Esophagus (tissue), 2 donors: ENCODE data around the gene IMMP2L. TPM values are rescaled to one million over a fixed set of nuclear protein-coding genes. Genes with fewer than 3 reads are reported as not detected.

Source experiments
- H3K27ac ChIP-seq, 2 donors: one replicate each; pipeline ENCODE4 v1.5.1; 2013; ENCODE audit warnings: low read depth in 2 of 2, mild to moderate bottlenecking in 2 of 2, inconsistent platforms in 1 of 2, low read length in 1 of 2, moderate library complexity in 1 of 2
- H3K27me3 ChIP-seq, 2 donors: one replicate each; pipeline ENCODE4 v1.6.1; 2013; ENCODE audit warnings: low read length in 2 of 2, control low read depth in 1 of 2, mild to moderate bottlenecking in 1 of 2; ENCODE audit not compliant: insufficient read depth in 2 of 2, control insufficient read depth in 1 of 2
- H3K36me3 ChIP-seq, 2 donors: one replicate each; pipeline ENCODE4 v1.6.1; 2013; ENCODE audit warnings: low read length in 1 of 2; ENCODE audit not compliant: control insufficient read depth in 2 of 2, insufficient read depth in 2 of 2
- H3K4me1 ChIP-seq, 2 donors: one replicate each; pipeline ENCODE4 v1.6.1; 2013; ENCODE audit warnings: low read length in 1 of 2; ENCODE audit not compliant: control insufficient read depth in 2 of 2, insufficient read depth in 2 of 2
- H3K4me3 ChIP-seq, 2 donors: one replicate each; pipeline ENCODE4 v1.5.1; 2013; ENCODE audit warnings: low read length in 2 of 2, mild to moderate bottlenecking in 2 of 2, low read depth in 1 of 2, moderate library complexity in 1 of 2
- H3K9me3 ChIP-seq, 2 donors: one replicate each; pipeline ENCODE4 v1.6.1; 2013; ENCODE audit warnings: mild to moderate bottlenecking in 2 of 2, low read depth in 1 of 2, low read length in 1 of 2, moderate library complexity in 1 of 2; ENCODE audit not compliant: control insufficient read depth in 2 of 2, insufficient read depth in 1 of 2
- WGBS, 2 donors: extraction: QIAGEN DNeasy Blood & Tissue Kit; methylation state at CpG; one replicate each; pipeline ENCODE4 v1.1.7; 2013; 5-methylcytosine and 5-hydroxymethylcytosine counted together
- polyA plus RNA-seq, 2 donors: library from polyadenylated mRNA; stranded (reverse); fragments of 200-250 nt; gene quantifications; one replicate each; pipeline ENCODE4 v1.2.3, GENCODE V29; 2013
- donor health status: healthy with polysubstance abuse.
- donor health status: Bipolar disorder and iron deficiency.

Gene IMMP2L
- polyA plus RNA-seq, 2 donors, result 6.5 to 14.5 TPM

DNA sequence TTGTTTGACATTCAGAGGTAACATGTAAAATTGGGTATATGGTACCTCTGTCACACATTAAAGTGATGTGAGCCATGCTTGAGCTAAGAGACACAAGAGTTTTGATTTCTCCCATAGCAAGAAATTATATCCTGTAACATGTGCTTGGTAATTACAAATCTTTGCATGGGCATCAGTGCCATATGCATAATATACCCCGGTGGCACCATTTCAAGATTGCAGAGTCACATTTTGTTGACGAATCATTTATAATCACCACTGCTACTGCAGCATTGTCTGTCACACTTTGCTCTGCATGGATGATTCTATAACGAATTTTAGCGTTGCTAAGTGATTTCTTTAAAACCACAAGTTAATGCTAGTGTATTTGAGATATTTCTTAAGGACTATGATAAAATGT is 915.0 kb downstream of the IMMP2L start:
- Histone ChIP-seq H3K36me3 (no peaks in the 10 kb centered on the region), H3K4me3 (no peak overlapping the region), H3K27me3 (no peaks in the 10 kb centered on the region), H3K27ac (no peak overlapping the region), H3K9me3 (no peaks in the 10 kb centered on the region), H3K4me1 (no peaks in the 10 kb centered on the region)
- WGBS, 2 donors, result 68 to 70% methylated on average over 4 of the region's 4 CpGs

DNA sequence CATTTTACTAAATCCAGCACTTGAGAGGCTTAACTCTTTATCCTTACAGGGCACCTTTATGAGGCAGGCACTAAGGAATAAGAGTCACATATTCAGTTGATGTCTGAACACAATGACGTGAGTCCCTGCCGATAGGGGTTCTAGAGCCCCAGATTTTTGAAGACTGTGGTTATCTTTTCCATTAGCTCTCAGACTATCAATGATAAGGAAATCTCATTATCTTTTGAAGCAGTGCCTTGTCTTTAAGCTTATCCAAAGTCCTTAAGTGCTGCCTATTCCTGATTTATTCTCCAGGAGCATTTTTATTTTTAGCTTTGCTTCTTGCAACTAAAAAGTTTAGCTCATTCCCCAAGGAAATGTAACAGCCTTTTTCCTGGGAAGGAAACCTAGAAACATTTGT is 915.5 kb downstream of the IMMP2L start:
- Histone ChIP-seq H3K27ac (no peak overlapping the region), H3K27me3 (no peaks in the 10 kb centered on the region), H3K4me3 (no peak overlapping the region), H3K9me3 (no peaks in the 10 kb centered on the region), H3K36me3 (no peaks in the 10 kb centered on the region), H3K4me1 (no peaks in the 10 kb centered on the region)
- WGBS, 2 donors, result 86 to 87% methylated on average over 2 of the region's 2 CpGs

DNA sequence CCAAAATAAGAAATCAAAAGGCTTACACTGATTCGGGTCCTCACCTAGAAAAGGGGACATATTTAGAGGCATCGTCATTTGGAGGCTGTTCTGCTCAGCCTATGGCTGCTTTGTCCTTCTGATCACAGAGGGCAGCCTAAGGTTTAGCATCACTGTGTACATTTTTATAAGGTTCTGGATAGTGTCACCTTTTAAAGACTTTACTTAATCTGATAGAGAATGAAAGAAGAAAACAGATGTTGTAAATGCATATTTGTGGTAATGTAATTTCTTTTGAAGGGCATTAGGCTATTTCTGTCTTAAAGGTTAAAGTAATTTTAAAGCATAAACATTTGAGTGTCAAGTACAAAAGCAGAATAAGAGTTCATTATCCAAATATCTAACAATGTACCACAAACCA is 916.7 kb downstream of the IMMP2L start:
- H3K4me3 ChIP-seq, result no peak overlapping the region
- 85 to 93% methylated on average over 2 of the region's 2 CpGs for WGBS, 2 donors
- H3K9me3 ChIP-seq, result no peaks in the 10 kb centered on the region
- no peak overlapping the region for H3K27ac ChIP-seq
- H3K4me1 ChIP-seq, result no peaks in the 10 kb centered on the region
- no peaks in the 10 kb centered on the region for H3K27me3 ChIP-seq
- H3K36me3 ChIP-seq, result no peaks in the 10 kb centered on the region

DNA sequence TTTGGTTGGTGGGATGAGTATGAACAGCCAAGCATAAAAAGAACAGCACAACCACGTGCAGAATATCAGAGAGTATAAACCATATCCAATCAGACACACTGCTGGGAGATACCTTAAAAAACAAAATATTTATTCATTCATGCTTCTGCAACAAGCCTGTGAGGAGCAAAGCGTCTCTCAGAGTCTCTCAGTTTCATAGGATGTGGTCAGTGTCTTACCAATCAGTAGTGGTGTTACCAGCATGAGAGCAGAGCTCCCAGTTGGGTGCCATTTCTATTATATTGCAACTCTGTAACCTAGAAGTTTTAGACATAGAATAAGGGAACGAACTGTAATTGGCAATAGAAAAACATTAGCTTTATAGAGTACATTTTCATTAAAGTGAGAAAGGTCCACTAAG is 917.2 kb downstream of the IMMP2L start:
- H3K4me3 ChIP-seq, result no peak overlapping the region
- WGBS, 2 donors, result 80% methylated on average over 3 of the region's 3 CpGs
- H3K27ac ChIP-seq, result no peak overlapping the region
- H3K27me3 ChIP-seq, result no peaks in the 10 kb centered on the region
- no peaks in the 10 kb centered on the region for H3K36me3 ChIP-seq
- H3K4me1 ChIP-seq, result no peaks in the 10 kb centered on the region
- no peaks in the 10 kb centered on the region for H3K9me3 ChIP-seq

DNA sequence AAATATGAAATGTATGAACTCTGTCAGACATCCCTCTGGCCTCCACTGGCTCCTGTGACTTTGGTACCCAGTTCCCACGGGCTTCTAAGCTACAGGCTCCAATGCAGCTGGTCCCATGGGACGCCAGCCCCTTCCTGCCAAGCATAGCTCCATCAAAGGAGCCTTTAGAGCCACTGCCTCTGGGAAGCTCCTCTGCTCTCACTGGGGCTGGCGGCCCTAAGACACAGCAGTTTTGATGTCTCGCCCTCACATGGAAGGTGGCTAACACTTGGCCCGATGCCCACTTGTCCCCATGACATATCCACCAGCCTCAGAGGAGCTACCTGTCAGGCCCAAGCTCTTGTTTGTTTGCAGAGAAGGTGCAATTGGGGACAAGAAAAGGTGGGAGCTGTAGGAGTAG is 925.0 kb downstream of the IMMP2L start:
- Histone ChIP-seq H3K4me1 (no peaks in the 10 kb centered on the region), H3K36me3 (no peaks in the 10 kb centered on the region), H3K27me3 (no peaks in the 10 kb centered on the region), H3K4me3 (no peak overlapping the region), H3K9me3 (peaks cover 0 to 2% of the 10 kb centered on the region in 2 donors), H3K27ac (no peak overlapping the region)
- WGBS, 2 donors, result 80 to 83% methylated on average over 5 of the region's 5 CpGs

DNA sequence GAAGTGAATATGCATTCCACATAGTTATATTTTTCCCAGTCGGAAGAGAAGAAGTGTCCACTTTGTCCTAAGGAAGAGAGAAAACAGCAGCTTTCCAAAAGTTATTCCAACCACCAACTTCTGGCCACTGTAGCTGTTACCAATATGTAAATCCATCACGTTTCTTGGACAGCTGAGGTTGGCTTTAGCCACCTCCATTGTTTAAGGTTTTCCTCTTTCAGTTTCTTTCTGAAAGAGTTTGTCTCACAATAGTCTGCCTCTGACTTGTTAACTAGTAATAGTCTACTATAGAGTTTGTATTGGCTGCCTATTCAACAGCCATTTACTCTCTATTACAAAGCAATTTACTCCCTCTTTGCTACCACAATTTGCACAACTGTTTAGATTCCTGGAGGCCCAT is 929.0 kb downstream of the IMMP2L start:
- no peak overlapping the region for H3K4me3 ChIP-seq
- no peaks in the 10 kb centered on the region for H3K4me1 ChIP-seq
- WGBS, 2 donors, result 63 to 67% methylated on average over 2 of the region's 2 CpGs

DNA sequence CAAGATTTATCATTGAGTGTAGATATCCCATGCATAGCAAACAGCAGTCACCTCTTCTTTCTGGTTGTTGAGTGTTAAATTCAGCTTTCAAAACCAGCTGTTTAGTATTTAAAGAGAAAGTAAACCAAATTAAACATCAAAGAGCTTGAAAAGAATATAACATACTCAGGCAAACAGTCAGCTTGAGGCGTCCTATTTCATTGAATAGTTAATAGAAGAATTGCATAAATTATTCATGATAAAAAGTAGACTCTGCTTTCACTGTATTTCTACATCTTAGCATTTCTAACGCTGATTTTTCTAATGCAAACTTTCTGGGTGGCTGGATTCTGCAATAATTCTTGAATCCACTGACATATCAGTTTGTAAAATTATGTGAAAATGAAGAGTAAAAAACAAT is 935.9 kb downstream of the IMMP2L start:
- no peaks in the 10 kb centered on the region for H3K36me3 ChIP-seq
- WGBS, 2 donors, result 78 to 80% methylated on average over 2 of the region's 2 CpGs

More for the DNA sequence above, 929.0 kb downstream of the IMMP2L start:
- Histone ChIP-seq H3K27me3 (no peaks in the 10 kb centered on the region), H3K36me3 (no peaks in the 10 kb centered on the region), H3K27ac (no peak overlapping the region), H3K9me3 (peaks cover 2% of the 10 kb centered on the region in 2 donors)

DNA sequence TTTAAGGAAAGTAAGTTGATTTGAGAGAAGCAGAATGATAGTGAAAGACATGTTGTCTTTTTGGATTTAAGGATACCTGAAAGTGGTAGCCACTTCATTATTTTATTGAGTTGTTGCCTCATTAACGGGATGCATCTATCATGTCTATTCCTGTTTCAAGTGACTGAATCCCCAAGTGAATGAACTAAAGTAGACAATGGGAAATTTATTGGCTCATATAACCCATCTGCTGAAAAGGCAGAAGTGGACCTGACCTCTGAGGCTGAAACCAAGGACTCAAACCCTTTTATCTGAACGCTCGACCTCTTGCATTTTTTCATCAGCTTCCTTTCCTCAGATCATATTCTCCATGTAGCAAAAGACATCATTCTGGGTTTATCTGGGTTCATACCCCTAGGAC is 937.0 kb downstream of the IMMP2L start:
- no peaks in the 10 kb centered on the region for H3K36me3 ChIP-seq
- H3K27me3 ChIP-seq, result no peaks in the 10 kb centered on the region
- H3K4me1 ChIP-seq, result no peaks in the 10 kb centered on the region
- no peak overlapping the region for H3K4me3 ChIP-seq
- WGBS, 2 donors, result 88 to 90% methylated on average over 3 of the region's 3 CpGs
- peaks cover under 1 to 2% of the 10 kb centered on the region in 2 donors for H3K9me3 ChIP-seq
- H3K27ac ChIP-seq, result no peak overlapping the region

More for the DNA sequence above, 935.9 kb downstream of the IMMP2L start:
- no peak overlapping the region for H3K27ac ChIP-seq
- H3K4me1 ChIP-seq, result no peaks in the 10 kb centered on the region
- peaks cover 0 to 2% of the 10 kb centered on the region in 2 donors for H3K9me3 ChIP-seq
- no peak overlapping the region for H3K4me3 ChIP-seq
- no peaks in the 10 kb centered on the region for H3K27me3 ChIP-seq

DNA sequence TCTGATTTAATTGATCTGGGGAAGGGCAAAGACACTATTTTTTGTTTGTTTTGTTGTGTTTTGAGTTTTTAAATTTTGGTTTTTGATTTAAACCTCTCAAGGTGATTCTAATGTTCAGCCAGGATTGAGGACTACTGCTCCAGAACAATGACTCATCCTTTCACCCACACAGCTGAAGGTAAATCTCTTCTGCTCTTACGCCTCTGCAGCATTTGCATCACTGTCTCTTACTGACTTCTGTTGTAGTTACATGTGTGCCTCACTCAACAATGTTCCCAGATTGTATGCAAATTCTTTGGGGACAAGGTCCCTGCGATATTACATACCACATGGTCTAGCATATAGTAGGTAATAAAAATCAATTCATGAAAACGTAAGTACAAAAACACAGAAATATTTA is 938.9 kb downstream of the IMMP2L start:
- Histone ChIP-seq H3K36me3 (no peaks in the 10 kb centered on the region), H3K4me1 (no peaks in the 10 kb centered on the region), H3K4me3 (no peak overlapping the region), H3K9me3 (peaks cover 0 to 3% of the 10 kb centered on the region in 2 donors), H3K27me3 (no peaks in the 10 kb centered on the region), H3K27ac (no peak overlapping the region)
- 87 to 93% methylated on average over 3 of the region's 3 CpGs for WGBS, 2 donors

DNA sequence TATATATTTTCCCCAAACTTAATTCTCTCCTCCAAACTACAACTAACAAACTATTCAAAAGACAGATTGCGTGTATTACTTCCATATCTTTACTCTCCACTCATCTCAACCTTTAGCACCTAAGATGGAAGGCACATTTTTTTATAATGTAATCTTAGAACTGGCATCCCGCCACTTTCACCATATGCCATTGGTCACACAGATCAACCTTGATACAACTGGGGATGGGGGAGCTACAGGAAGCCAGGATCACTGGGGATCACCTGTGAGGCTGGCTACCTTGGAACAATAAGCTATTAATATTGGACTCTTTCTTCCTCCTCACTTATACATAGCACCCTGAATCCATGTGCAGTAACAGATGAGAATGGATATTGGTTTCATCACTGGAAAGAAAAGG is 941.0 kb downstream of the IMMP2L start:
- H3K4me3 ChIP-seq, result no peak overlapping the region
- no peaks in the 10 kb centered on the region for H3K4me1 ChIP-seq
- H3K9me3 ChIP-seq, result peaks cover 0 to 3% of the 10 kb centered on the region in 2 donors
- H3K36me3 ChIP-seq, result no peaks in the 10 kb centered on the region
- no peak overlapping the region for H3K27ac ChIP-seq
- H3K27me3 ChIP-seq, result no peaks in the 10 kb centered on the region
- 85 to 94% methylated on average over 2 of the region's 2 CpGs for WGBS, 2 donors
